ENCODE data around the gene BAZ2A.
"Not testable (repeated sequence)": the region's sequence is repeated elsewhere in the genome, so short reads cannot be mapped to it uniquely, and the experiment has no call there.

The BAZ2A gene

GRCh38 chr12:56630180-56630632, at the start of gene BAZ2A:
TSS of gene BAZ2A (minus strand) at chr12:56630326. CDS start at chr12:56617530, 12,796 bp downstream.
- DNase-seq (ENCODE audit: low spot score): peak; percentile 87

GRCh38 chr12:56678852-56679251, 48.7 kb upstream of the BAZ2A start:
- no peak for DNase-seq (ENCODE audit: low spot score)

- no peak for DNase-seq (ENCODE audit: low spot score)
Measured at GRCh38 chr12:56677680-56678079, 47.6 kb upstream of the BAZ2A start.

DNA sequence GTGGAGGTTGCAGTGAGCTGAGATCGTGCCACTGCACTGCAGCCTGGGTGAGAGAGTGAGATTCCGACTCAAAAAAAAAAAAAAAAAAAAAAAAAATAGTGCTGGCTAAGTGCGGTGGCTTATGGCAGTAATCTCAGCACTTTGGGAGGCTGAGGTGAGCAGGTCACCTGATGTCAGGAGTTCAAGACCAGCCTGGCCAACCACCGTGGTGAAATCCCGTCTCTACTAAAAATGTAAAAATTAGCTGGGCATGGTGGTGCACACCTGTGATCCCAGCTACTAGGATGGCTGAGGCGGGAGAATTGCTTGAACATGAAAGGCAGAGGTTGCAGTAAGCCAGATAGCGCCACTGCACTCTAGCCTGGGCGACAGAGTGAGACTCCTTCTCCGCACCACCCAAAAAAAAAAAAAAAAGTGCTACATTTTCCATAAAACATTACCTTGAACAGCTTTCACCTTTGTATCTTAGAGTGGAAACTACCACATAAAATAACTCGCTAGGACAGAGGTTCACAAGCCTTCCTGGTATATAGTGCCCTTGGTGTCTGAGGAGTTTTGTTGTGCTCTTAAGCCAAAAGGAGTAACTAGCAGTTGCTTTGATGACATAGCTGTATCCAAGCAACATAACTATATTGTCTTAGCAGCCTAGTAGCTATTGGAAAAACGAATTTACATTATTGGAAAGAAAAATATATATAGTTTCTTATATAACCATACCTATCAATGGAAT, 46.9 kb upstream of the BAZ2A start:
- DNase-seq (ENCODE audit: low spot score): no peak

- no peak for DNase-seq (ENCODE audit: low spot score)
Measured at GRCh38 chr12:56671608-56672007, 41.5 kb upstream of the BAZ2A start.

- no peak for DNase-seq (ENCODE audit: low spot score)
Measured at GRCh38 chr12:56670836-56671235, 40.7 kb upstream of the BAZ2A start.

GRCh38 chr12:56668197-56668457, 38.0 kb upstream of the BAZ2A start:
- DNase-seq (ENCODE audit: low spot score): no peak

DNA sequence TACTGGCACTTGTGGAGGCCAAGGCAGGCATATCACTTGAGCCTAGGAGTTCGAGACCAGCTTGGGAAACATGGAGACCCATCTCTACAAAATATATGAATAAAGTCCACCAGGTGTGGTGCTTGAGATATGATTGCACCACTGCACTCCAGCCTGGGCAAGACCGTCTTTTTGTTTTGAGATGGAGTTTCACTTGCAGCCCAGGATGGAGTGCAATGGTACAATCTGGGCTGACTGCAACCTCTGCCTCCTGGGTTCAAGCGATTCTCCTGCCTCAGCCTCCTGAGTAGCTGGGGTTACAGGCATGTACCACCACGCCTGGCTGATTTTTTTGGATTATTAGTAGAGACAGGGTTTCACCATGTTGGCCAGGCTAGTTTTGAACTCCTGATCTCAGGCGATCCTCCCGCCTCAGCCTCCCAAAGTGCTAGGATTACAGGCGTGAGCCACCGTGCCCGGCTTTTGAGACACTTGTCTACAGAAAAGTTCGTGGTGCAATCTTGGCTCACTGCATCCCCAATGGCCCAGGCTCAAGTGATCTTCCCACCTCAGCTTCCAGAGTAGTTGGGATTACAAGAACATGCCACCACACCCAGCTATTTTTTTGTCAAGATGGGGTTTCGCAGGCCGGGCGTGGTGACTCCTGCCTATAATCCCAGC, 32.0 kb upstream of the BAZ2A start:
- DNase-seq (ENCODE audit: low spot score): no peak

- DNase-seq (ENCODE audit: low spot score): no peak
Measured at GRCh38 chr12:56661560-56661959, 31.4 kb upstream of the BAZ2A start.

GRCh38 chr12:56658921-56659320, 28.8 kb upstream of the BAZ2A start:
- no peak for DNase-seq (ENCODE audit: low spot score)

GRCh38 chr12:56657416-56658379, 27.6 kb upstream of the BAZ2A start:
- DNase-seq (ENCODE audit: low spot score): no peak

DNA sequence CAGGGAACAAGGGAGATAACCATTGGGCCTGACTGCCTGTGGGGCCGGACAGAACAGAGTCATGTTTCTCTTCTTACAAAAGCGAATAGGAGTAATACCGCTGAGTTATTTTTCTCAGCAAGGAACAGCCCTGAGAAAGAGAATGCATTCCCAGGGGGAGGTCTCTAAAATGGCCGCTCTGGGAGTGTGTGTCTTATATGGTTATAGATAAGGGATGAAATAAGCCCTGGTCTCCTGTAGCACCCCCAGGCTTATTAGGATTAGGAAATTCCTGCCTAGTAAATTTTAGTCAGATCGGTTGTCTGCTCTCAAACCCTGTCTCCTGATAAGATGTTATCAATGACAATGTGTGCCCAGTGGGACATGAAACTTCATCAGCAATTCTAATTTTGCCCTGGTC, 23.7 kb upstream of the BAZ2A start:
- not testable (repeated sequence) for DNase-seq (ENCODE audit: low spot score)

GRCh38 chr12:56648023-56648422, 17.9 kb upstream of the BAZ2A start:
- not testable (repeated sequence) for DNase-seq (ENCODE audit: low spot score)

DNA sequence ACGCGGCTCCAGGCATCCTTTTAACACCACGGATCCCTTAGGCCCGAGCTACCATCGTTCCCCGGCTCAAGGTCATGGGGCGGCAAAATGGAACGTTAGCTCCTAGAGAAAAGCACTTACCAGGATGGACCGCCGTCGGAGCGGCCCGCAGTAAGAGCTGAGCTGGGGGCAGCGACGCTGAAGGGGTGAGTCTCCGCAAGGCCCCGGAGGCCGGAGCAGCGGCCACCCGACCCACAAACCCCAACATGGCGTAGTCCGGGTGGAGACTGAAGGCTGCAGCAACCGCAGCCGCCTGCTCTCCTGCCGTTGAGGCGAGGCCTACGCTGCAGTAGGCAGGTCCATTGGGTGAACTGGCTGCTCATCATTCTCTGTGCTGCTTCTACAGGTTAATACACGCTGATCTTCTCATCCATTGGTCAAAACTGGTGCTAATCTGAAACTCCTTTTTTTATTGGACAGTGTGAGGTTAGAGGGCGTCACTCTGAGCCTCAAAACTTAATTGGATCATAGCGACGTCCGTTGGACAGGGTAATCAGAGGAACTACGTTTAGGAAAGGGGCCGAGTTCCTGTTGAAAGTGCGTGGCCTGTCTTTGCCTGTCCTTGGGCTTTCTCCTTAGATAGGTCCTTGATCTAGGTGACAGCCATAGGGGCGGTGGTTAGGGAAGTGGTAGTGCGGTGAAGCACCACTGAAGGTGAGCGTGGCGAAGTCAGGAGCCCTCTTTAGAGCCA, 15.8 kb upstream of the BAZ2A start, which contains the start of gene ATP5F1B:
TSS of gene ATP5F1B (minus strand) at position 268 of the 730 bp plus-strand sequence. CDS start at position 247, 21 bp downstream.
- peak; percentile 100 for DNase-seq (ENCODE audit: low spot score)

GRCh38 chr12:56645201-56645716, 15.1 kb upstream of the BAZ2A start:
- DNase-seq (ENCODE audit: low spot score): peak; percentile 65

- DNase-seq (ENCODE audit: low spot score): peak; percentile 64
Measured at GRCh38 chr12:56644654-56645053, 14.5 kb upstream of the BAZ2A start.

- no peak for DNase-seq (ENCODE audit: low spot score)
Measured at GRCh38 chr12:56641219-56641618, 11.1 kb upstream of the BAZ2A start.

DNA sequence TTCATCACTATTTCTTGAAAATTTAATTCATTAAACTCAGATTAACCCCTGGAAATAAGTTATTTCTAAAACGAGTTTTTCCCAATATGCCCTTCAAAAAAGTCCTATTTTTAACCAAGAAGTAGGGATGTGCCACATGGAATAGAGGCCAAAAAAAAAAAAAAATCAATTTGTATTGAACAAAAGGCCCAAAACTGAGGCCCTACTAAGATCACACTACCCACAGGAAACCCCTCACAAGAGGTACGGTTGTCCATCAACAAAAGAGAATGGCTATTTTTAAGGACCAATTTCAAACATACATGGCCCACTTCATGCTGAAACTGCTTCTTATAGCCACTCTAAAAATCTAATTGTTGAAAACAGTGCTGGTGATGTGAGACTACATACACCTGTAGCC, 7.5 kb upstream of the BAZ2A start:
- DNase-seq (ENCODE audit: low spot score): no peak

DNA sequence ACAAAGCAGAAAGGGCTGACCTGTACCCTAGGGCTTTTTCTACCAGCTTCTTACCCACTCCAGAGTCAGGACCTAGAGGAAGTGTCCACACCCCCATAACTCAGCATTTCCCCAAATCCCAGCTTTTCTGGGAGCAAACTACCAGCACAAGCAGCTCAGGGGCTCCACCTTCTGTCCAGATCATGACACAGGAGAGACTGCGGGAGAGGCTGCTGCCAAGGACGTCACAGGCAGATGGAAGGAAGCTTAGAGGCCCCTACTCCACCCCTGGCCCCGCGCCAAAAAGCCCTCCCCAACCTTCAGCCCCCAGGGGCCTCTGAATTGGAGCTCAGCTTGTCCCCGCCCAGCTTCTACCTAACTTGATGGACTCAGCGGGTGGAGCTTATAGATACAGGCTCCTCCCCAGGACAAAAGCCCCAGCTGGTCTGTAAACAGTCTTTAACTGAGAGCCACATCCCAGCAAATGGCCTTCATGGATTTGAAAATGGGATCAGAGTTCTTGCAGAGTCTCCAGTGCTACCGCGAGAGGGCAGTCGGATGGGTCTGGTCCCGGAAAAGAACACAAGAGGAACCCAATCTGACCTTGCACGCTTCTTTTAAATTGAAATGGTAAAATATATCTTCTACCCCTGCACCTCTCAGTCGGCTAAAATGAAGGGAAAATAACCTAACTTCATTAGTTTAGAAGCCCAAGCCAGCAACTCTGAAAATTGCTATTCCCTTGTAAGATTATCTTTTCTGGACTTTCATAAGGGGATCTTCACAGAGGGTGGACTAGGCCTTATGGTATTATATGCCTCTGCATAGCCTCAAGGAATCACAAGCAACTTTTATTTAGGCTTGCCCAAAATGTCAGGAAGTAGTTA, 6.8 kb upstream of the BAZ2A start:
- peak; percentile 99 for DNase-seq (ENCODE audit: low spot score)

DNA sequence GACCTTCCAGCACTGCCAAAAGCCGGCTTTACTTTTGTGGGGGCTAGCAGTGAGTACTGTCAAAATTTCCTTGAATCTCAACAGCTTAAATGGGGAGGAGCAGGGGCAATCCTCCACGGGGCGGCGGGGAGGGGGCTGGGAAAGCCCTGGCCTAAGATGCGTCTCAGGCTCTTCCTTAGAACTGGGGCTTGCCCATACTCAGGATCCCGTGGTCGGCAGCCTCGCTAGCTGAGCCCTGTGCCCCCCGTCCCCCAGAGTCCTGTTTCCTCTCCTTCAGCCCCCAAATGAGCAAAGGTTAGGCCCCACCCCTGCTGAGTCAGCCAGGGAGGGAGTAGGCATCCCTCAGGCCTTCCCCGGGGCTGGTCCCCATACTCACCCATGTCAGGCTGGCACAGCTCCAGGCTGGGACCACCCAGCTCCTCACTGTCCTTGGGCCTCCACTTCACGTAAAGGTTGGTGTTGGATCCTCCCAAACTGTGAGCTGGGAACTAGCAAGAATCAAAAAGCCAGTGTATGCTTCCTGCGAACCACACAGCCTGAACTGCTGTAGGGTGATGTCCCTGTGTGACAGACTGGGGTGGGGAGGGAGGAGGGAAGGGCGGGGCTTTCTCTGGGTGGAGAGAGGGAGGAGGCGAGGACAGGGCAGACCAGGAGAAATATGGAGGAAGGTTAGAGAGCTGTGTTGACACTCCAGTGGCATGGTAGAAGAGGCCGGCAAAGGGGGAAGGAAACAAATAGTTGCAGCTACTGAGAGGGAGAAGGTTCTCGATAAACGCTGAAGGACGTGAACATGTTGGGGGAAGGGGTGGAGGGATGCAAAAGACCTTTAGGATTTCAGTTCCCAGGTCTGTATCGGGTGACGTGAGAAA, 5.9 kb upstream of the BAZ2A start:
- peak; percentile 87 for DNase-seq (ENCODE audit: low spot score)
